ENCODE data around the gene MINK1.

DNA sequence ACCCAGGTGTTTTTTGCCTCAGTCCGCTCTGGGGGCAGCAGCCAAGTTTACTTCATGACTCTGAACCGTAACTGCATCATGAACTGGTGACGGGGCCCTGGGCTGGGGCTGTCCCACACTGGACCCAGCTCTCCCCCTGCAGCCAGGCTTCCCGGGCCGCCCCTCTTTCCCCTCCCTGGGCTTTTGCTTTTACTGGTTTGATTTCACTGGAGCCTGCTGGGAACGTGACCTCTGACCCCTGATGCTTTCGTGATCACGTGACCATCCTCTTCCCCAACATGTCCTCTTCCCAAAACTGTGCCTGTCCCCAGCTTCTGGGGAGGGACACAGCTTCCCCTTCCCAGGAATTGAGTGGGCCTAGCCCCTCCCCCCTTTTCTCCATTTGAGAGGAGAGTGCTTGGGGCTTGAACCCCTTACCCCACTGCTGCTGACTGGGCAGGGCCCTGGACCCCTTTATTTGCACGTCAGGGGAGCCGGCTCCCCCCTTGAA, 64.1 kb downstream of the MINK1 start:
- TF ChIP-seq POLR2A (IDR thresholded peaks at IDR 0.05): no peak
- TF ChIP-seq, protein P1, sequence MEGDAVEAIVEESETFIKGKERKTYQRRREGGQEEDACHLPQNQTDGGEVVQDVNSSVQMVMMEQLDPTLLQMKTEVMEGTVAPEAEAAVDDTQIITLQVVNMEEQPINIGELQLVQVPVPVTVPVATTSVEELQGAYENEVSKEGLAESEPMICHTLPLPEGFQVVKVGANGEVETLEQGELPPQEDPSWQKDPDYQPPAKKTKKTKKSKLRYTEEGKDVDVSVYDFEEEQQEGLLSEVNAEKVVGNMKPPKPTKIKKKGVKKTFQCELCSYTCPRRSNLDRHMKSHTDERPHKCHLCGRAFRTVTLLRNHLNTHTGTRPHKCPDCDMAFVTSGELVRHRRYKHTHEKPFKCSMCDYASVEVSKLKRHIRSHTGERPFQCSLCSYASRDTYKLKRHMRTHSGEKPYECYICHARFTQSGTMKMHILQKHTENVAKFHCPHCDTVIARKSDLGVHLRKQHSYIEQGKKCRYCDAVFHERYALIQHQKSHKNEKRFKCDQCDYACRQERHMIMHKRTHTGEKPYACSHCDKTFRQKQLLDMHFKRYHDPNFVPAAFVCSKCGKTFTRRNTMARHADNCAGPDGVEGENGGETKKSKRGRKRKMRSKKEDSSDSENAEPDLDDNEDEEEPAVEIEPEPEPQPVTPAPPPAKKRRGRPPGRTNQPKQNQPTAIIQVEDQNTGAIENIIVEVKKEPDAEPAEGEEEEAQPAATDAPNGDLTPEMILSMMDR (IDR thresholded peaks at IDR 0.05): no peak

Measured in Peyer's patch (tissue), 4 donors.